ENCODE results near the gene EPS8L3. TPM values are rescaled to one million over a fixed set of nuclear protein-coding genes. Genes with fewer than 3 reads are reported as not detected.

EPS8L3 gene
- total and polyA plus RNA-seq, 9 of the 15 experiments (the other 6 are each of a cell fraction or from before 2014, with no cell fraction given): 0.09 to 0.42 (median 0.14) TPM; not detected in 5

DNA sequence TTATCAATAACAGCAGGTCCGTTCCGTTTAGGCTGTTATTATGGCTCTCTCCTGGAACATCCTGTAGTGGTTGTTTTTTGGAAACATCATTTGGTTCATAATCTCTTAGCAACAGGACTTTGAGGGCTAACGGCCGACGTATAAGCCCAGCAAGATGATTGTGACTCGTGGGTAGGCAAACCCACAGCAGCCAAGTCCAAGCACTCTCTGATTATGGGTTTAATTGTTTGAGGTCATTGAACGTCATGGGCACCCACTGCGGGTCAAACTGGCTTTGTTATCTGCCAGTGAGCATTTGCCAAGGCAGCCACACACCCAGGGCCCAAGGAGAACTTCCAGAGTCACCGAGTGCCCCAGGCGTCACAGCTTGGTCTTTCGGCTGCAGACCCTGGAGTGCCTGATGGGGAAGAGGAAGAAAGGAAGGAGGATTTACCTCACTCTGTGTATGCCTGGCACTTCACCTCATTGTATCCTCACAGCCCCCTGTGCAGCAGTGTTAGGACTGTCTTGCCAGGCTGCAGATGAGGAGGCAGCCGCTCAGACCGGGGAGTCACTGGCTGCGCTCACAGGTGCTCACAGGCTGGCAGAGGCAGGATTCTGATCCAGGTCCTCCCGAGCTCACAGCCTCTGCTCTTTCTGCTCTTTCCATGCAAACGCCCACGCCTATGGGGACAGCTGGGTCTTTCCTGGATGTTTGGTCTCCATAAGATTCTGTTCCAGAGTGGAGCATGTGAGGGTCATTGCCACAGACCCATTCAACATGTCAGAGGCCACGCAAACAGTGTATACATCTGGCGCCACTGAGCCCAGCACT, 30.8 kb upstream of the EPS8L3 start (continued):
- TF ChIP-seq ETV5 (CRISPR knock-in tag; IDR thresholded peaks at IDR 0.05; ENCODE audit: low read depth): no peak
- TF ChIP-seq ETV1 (tag; conservative IDR thresholded peaks at IDR 0.05; ENCODE audit: low read depth): 0 out of 2 replicates have a peak, but pooled peaks have one; percentile 29
- TF ChIP-seq RBM14 (IDR thresholded peaks at IDR 0.05; ENCODE audit: borderline replicate concordance, insufficient read depth, low read depth, low read length): no peak
- TF ChIP-seq, protein P1, sequence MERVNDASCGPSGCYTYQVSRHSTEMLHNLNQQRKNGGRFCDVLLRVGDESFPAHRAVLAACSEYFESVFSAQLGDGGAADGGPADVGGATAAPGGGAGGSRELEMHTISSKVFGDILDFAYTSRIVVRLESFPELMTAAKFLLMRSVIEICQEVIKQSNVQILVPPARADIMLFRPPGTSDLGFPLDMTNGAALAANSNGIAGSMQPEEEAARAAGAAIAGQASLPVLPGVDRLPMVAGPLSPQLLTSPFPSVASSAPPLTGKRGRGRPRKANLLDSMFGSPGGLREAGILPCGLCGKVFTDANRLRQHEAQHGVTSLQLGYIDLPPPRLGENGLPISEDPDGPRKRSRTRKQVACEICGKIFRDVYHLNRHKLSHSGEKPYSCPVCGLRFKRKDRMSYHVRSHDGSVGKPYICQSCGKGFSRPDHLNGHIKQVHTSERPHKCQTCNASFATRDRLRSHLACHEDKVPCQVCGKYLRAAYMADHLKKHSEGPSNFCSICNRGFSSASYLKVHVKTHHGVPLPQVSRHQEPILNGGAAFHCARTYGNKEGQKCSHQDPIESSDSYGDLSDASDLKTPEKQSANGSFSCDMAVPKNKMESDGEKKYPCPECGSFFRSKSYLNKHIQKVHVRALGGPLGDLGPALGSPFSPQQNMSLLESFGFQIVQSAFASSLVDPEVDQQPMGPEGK (CRISPR knock-in tag; IDR thresholded peaks at IDR 0.05; ENCODE audit: borderline replicate concordance): no peak
- TF ChIP-seq HIVEP1 (CRISPR knock-in tag; IDR thresholded peaks at IDR 0.05): no peak
- TF ChIP-seq MCM7 (IDR thresholded peaks at IDR 0.05): no peak
- TF ChIP-seq MYC (IDR thresholded peaks at IDR 0.05; ENCODE audit: low read depth, low read length): no peak
- no peak for TF ChIP-seq MYC (CRISPR knock-in tag; IDR thresholded peaks at IDR 0.05; ENCODE audit: borderline replicate concordance, low read depth)
- TF ChIP-seq KHSRP (IDR thresholded peaks at IDR 0.05): no peak
- peak; percentile 72 for TF ChIP-seq CBFA2T3 (IDR thresholded peaks at IDR 0.05)
- TF ChIP-seq, protein P2, sequence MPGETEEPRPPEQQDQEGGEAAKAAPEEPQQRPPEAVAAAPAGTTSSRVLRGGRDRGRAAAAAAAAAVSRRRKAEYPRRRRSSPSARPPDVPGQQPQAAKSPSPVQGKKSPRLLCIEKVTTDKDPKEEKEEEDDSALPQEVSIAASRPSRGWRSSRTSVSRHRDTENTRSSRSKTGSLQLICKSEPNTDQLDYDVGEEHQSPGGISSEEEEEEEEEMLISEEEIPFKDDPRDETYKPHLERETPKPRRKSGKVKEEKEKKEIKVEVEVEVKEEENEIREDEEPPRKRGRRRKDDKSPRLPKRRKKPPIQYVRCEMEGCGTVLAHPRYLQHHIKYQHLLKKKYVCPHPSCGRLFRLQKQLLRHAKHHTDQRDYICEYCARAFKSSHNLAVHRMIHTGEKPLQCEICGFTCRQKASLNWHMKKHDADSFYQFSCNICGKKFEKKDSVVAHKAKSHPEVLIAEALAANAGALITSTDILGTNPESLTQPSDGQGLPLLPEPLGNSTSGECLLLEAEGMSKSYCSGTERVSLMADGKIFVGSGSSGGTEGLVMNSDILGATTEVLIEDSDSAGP (CRISPR knock-in tag; IDR thresholded peaks at IDR 0.05): no peak
- peak; percentile 61; the same call in 1 of the 2 replicates for TF ChIP-seq TCF3 (CRISPR knock-in tag; IDR thresholded peaks at IDR 0.05)
- TF ChIP-seq ZBTB11 (CRISPR knock-in tag; IDR thresholded peaks at IDR 0.05): no peak
- TF ChIP-seq BRD4 (IDR thresholded peaks at IDR 0.05): no peak
- TF ChIP-seq PRMT5 (CRISPR knock-in tag; IDR thresholded peaks at IDR 0.05): no peak
- TF ChIP-seq ZZZ3 (IDR thresholded peaks at IDR 0.05): no peak
- TF ChIP-seq MCM2 (IDR thresholded peaks at IDR 0.05; ENCODE audit: low read depth): no peak
- TF ChIP-seq KLF16 (IDR thresholded peaks at IDR 0.05): no peak
- TF ChIP-seq TAF15 (IDR thresholded peaks at IDR 0.05; ENCODE audit: low read depth, low read length): no peak
- no peak for TF ChIP-seq RFX1 (IDR thresholded peaks at IDR 0.05)
- TF ChIP-seq, protein P3, sequence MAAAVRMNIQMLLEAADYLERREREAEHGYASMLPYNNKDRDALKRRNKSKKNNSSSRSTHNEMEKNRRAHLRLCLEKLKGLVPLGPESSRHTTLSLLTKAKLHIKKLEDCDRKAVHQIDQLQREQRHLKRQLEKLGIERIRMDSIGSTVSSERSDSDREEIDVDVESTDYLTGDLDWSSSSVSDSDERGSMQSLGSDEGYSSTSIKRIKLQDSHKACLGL (CRISPR knock-in tag; IDR thresholded peaks at IDR 0.05; ENCODE audit: borderline replicate concordance, poor library complexity, severe bottlenecking): no peak
- no peak for TF ChIP-seq BRD9 (IDR thresholded peaks at IDR 0.05; ENCODE audit: low read depth, partially characterized antibody)
